GM21825 (cell line): ENCODE measurements around the gene DLK1.

Experiments
- ATAC-seq: cut with Tn5 transposase; IDR thresholded peaks from one replicate; pipeline ENCODE4 v1.9.1; 2021; ENCODE audit warnings: mild to moderate bottlenecking, moderate library complexity; ENCODE audit not compliant: unreplicated experiment

DLK1 gene

GRCh38 chr14:100693877-100694578, 32.7 kb upstream of the DLK1 start:
- ATAC-seq, result no peak

GRCh38 chr14:100694579-100695422, 31.9 kb upstream of the DLK1 start:
- no peak for ATAC-seq

- no peak for ATAC-seq
These were observed 31.3 kb upstream of the DLK1 start for GRCh38 chr14:100695423-100695738.

DNA sequence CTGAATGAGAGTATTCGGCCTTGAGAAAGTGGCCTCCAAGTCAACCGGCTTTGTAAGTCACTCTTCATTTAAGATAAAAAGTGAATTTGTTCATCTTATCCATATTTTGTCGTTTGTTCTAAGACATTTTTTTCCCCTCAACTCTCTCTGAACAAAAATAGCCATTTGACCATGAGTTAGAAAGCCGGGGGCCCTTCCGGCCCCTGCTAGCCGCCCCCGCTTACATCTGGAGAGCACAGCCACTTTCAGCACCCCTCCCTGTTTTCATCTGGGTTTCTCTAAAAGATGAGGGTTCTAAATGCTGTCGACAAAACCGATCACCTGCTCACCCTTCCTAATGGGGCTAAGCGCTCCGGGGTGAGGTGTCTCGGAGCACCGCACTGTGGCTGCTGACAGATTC, 30.7 kb upstream of the DLK1 start:
- ATAC-seq, result no peak

GRCh38 chr14:100696590-100696989, 30.1 kb upstream of the DLK1 start:
- no peak for ATAC-seq

GRCh38 chr14:100698066-100698465, 28.6 kb upstream of the DLK1 start:
- no peak for ATAC-seq

GRCh38 chr14:100698666-100699448, 27.8 kb upstream of the DLK1 start:
- ATAC-seq, result no peak

DNA sequence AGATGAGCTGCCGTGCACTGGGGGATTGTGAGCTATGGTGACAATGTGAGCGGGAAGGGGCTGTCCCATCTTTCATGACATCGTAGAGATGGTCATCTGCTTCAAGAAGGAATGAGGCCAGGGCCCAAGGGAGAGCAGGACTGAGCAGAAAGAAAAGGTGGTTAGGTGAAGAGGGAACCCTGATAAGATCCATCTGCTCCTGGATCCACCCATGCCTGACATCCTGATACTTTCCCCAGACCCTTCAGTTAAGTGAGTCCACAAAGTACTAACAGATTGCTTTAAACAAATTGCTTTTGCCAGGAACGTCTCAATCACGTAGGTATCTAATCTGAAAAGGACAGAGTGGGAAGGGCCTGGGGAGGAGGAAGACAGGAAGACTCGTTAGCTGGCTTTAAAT, 25.4 kb upstream of the DLK1 start:
- no peak for ATAC-seq

- ATAC-seq, result no peak
These were observed 24.1 kb upstream of the DLK1 start for GRCh38 chr14:100702590-100702989.

DNA sequence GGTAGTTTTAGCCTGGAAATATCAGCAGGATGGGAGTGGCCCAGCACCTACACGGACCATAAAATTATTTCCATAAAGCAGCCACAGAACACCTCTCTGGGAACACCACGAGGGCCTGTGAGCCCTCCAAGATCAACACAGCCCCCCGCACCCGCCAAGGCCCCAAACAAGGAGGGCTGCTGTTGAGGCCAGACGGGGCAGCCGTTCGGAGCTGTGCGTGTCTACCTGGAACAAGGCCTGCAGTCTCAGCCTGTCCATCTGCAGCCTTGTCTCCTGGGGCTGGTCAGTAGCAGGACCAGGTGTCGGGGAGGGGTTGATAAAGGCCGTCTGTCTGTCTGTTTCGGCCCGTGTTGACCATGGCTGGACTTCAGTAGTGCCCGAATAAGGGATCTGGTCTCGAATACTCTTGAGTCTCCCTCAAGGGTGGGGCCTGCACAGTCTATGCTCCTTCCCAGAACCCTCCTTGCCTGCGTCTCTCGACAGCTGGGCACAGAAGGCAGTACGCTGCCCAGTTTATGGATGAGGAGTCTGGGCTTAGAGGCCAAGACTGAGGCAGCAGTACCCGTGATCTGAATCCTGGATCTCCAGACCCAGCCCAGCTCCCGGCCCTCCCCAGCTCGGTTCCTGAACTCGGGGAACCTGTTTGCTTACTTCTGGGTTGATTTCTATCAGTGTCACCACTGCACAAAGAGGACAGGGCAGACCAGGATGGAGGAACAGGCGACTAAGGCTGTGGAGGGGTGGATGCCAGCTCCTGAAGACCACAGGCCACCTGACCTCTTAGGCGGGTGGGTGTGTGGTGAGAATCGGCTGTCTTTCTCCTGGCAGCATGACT, 23.1 kb upstream of the DLK1 start:
- ATAC-seq, result no peak

DNA sequence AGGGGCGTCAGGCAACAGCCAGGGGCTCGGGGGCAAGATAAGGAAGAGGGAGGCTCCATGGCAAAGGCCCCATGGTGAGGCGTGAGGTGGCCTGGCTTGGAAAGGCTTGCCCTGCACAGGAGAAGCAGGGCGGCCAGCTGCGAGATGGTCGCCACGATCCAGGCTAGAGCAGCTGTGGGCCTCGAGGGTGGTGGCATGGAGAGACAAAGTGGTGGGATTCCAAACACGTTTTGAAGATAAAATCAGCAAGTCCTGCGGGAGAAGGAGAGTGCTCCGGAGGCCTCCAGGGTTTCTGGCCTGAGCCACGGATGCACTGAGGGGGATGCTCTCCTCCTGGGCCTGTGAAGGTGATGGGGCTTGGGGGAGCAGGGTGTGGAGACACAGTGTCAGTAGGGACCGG, 20.5 kb upstream of the DLK1 start:
- ATAC-seq, result no peak

GRCh38 chr14:100706860-100707259, 19.8 kb upstream of the DLK1 start:
- ATAC-seq, result no peak

DNA sequence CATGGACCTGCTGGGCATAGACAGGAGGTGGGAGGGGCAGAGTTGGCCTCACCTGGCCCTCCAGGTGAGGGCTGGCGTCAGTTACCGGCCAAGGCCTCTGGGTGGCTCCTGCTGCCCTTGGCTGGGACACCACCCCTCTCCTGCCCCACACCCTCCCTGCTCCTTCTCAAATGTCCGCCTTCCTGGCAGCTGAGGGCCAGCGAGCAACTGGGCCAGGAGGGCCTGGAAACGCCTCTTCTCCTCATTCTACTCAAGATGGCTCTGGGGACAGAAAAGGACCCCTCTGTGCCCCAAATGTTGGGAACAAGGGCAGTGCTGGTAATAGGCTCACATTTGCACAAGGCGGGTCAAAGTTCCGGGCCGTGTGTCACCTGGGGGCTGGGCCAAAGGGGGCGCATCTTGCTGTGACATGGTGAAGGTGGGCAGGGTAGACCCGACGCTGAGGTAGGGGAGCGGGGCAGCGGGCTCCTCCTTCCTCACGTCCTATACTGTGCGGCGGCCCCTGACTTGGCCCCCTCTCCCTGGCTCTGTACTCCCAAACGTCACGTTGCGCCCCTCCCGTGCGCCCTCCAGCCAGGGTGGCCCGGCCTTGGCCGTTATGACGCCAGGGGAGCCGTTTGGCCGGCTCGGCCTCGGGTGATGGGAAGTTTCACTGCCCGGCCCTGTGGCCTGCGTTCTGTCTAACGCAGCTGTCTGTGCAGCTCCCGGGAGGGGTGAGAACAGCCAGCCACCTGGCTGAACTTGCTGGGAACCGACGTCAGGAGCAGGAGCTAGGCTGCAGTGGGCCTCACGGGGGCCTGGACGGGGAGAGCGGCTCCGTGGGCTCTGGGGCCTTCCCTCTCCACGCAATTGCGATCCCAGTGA, 18.0 kb upstream of the DLK1 start:
- no peak for ATAC-seq

DNA sequence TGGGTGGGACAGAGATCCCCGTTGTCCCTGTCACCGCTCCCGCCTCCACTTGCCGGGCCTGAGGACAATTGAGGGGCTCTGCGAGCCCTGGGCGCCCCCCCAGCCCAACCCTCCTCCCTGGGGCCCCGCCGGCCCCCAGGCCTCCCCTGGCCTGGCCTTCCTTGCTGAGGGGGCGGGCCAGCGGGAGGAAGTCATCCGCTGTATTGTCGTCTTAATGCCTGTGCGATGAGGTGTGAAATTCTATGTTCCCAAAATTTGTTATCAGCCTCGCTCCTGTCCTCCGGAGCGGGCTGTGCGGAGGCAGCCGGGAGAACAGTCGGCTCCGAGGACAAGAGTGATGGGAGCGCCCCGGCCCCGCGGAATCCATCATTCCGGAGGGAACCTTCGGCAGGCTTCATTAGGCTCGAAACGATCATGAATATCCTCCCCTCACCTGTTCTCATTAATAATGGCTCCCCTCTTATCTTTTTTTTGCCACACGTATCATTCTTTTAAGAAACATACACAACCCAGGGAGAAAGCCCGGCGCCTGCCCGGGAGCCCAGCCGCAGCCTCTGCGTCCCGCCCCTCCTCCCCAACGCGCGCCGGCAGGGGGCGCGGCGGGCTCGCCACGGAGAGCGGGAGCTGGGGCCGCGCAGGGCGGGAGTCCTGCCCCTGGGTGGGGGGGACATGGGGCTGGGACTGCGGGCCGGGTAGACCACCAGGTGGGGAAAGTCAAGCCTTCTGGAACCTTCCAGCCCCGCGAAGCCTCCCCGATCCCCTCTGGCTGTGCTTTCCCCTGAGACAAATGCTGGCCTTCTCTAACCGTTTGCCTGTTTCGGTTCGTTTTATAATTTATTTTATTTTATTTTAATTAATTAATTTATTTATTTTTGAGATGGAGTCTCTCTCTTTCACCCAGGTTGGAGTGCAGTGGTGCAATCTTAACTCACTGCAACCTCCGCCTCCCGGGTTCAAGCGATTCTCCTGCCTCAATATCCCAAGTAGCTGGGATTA, 17.1 kb upstream of the DLK1 start:
- no peak for ATAC-seq

DNA sequence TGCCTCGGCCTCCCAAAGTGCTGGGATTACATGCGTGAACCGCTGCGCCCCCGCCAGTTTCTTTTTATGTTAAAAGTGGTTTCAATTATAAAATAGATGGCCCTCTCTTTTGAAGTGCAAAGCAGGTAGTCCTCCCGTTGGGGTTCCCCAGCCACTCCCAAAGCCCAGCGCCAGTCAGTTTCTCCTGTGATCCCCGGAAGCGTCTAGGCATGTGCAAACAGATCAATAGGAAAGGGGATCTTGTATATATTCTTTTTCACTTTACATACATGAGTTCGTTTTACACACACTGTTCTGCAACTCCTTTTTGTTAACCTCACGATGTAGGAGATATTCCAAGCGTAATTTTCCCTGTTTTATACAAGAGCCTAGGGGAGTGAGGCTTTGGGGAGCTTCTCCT, 16.3 kb upstream of the DLK1 start:
- no peak for ATAC-seq

GRCh38 chr14:100710826-100711462, 15.7 kb upstream of the DLK1 start:
- no peak for ATAC-seq

GRCh38 chr14:100711493-100711892, 15.2 kb upstream of the DLK1 start:
- no peak for ATAC-seq

DNA sequence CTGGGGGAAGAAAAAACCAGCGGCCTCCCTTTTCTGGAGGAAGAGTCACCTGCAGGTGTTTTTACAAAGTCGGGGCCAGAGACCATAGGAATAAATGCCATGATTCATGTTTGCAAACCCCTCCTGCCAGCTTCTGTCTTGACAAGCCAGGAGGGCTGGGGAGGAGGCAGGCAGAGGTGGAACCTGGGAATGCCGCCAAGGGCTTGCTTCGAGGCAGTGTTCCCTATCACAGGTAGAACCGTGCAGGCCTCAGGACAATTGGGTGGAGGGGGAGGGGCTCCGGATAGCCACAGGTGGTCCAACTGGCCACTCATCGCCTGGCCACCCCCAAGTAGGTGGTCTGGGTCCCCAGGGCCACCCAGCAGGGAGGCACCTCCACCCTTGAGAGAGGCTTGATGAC, 14.2 kb upstream of the DLK1 start:
- ATAC-seq, result no peak
